HG03575 (cell line): Measurements from ENCODE around the gene MBTPS1.
"Not testable (repeated sequence)": the region's sequence is repeated elsewhere in the genome, so short reads cannot be mapped to it uniquely, and the experiment has no call there.

Experiments
- ATAC-seq: cut with Tn5 transposase; IDR thresholded peaks from one replicate; pipeline ENCODE4 v1.9.1; 2021; ENCODE audit not compliant: unreplicated experiment, insufficient number of reproducible peaks, low FRiP score; ENCODE audit errors: extremely low read depth

The MBTPS1 gene

DNA sequence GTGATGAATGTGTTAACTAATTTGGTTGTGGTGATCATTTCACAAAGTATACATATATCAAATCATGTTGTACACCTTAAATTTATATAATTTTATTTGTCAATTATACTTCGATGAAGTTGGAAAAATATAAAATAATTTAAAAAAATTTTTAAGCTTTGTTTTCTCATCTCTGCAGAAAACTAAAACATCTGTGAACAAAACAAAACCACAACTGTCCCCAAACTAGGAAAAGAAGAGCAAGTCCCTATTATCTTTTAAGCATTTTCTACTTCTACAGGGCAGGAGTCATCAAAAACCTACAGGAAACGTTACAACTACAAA, 21.7 kb upstream of the MBTPS1 start:
- ATAC-seq: no peak

DNA sequence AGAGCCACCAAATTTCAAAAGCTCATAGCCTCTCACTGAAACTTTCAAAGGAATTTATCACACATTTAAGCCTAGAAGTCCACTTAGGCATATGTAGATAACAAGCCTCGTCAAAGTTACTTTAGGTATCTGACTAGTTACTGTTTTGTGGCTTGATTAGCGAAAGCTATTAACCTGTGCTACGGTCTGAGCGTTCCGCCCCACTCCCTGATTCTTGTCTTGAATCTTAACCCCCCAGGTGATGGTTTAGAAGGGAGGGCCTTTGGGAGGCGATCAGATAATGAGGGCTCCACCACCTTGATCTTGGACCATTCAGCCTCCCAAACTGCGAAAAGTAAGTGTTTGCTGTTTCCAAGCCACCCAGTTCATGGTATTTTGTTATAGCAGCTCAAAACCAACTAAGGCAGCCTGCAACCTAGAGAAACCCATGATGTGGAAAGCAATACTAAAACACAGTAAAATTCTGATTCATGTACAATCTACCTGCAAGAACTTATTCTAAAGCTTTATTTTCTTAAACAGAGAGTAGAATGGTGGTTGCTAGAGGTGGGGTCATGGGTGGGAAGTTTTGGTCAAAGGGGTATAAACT, 21.1 kb upstream of the MBTPS1 start:
- no peak for ATAC-seq

DNA sequence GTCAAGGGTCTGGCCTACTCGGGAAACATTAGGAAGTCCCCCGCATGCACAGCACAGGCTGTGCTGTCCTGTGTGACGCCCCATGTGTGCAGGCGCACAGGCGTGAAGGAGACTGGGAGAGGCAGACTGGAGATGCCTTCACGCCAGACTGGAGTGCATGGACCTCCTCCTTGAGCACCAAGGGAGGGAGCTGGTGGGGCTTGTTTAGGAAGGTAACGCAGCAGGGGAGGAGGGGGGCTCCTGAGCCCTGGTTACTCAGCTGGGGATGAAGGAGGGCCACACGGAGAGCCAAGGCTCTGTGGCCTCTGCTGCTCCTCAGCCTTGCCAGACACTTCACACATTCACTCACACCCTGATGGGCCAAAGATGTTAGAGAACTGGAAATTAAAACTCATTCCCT, 20.5 kb upstream of the MBTPS1 start:
- no peak for ATAC-seq

DNA sequence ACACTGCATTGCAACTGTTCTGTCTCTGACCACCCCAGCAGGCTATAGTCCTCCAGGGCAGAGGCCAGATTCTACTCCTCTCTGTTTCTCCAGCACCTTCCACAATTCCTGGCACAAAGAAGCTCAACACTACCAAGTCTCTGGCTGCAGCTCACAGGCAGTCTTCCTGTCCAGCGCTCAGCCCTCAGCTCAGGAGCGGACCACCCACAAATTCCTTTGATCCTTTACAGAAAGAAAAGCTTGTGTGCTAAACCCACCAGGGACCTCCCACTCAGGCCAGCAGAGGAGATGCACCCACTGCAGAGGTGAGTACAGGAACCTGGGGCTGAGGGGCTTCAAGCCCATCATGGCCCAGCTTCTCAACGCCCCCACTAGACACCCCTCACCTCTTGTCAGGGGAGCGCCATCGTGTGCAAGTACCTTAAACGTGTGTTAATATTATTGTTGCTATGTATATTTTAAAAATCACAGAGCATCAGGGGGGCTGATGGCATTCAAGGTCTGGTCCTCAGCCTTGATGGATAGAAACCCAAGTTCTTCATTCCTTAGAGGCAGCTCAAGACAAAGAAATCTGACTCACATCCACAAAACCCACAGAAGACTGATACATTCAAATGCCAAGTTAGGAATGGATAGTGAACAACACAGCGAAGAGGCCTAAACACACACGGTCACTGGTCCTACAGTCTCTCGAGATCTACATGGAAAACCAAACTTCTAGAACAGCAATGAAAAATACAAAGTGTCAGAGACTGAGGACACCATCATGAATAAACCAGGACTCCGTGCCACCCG, 19.8 kb upstream of the MBTPS1 start:
- ATAC-seq: no peak

DNA sequence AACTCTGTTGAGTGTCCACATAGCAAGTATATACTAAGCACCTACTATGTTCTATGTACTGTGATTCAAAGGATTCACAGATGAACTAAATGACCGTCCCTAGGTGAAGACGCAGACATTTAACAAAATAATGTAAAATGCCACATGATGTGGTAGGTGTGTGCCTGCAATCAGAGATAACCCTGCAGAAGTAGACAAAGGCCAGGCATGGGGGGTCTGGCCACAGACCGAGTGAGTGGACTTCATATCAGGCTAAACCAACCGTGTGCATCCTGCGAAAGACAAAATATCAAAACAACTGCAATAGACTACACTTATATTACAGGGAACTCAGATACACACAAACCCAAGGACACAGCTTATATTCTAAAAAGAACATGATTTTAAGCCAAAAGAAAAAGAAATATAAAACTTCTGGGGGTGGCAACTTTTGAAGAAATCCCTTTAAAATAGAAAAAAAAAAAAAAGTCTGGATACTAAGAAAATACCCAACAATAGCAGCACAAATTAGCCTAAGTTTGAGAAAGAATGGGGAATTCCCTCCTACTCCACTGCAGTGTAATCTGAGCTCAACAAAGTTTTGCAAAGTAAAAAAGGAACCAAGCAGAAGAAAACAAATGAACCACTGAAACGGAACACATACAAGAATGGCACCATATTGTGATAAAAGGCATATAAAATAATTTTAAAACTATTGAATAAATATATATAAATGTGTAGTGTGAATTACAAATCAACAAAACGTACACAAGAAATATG, 16.0 kb upstream of the MBTPS1 start:
- no peak for ATAC-seq

DNA sequence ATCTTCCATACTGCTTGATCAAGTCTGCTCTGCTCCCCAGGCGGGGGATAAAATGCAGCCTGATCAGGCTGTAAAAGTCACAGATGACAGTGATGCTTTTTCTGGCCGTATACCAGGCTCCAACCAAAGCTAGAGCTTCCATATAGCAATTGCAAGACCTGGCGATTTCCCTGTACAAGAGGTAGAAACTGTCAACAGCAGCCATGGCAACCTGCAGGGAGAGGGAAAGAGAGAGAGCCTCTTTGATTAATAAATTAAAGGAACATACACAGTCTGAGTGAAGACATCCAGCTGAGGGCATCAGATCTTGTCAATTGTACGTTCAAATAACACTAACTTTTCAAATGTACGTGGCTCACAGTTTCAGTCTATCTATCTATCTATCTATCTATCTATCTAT, 14.4 kb upstream of the MBTPS1 start:
- ATAC-seq: no peak

DNA sequence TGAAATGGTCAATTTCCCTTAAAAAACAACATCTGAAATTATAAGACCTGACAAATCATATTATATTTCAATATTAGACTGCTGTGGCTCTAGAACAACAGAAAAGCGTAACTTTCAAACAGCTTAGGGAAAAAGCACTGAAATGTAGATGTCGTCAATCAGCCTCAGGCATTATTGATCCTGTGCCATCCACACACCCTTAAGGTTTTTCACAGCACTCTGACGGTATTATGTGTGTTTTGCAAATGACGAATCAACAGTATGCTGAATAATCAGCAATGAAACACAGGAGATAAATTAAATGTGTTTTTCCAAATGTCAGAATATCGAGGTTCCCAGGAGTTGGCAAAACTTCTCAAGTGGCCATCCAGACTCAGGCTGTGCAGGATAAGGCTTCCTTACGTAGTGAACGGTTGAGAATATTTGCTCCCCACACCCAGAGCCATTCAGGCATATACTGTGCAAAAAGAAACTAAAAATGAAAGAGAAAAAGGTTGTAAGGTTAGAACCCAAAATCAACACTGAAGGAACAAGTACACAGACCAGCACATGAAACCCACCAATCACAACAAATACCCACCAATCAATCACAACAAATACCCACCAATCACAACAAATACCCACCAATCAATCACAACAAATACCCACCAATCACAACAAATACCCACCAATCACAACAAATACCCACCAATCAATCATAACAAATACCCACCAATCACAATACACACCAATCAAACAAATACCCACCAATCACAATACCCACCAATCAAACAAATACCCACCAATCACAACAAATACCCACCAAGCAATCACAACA, 7.7 kb upstream of the MBTPS1 start:
- ATAC-seq: no peak

DNA sequence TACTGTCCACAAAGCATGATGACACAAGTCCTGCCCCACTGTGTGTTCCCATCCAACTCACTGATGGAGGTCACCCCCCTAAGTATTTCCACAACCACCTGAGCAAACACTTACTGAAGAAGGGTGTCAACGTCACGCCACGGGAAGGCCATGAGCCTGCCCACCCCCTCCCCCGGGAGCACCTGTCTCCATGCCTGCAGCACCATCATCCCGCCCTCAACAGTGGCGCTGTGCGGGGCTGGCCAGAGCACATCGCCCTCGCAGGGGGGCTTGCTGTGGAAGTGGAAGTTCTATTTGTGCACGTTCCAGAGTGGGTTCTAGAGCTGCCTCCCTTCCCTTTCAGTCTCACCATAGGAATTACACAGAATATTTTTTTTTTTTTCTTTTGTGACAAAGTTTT, 4.3 kb upstream of the MBTPS1 start:
- ATAC-seq: no peak

DNA sequence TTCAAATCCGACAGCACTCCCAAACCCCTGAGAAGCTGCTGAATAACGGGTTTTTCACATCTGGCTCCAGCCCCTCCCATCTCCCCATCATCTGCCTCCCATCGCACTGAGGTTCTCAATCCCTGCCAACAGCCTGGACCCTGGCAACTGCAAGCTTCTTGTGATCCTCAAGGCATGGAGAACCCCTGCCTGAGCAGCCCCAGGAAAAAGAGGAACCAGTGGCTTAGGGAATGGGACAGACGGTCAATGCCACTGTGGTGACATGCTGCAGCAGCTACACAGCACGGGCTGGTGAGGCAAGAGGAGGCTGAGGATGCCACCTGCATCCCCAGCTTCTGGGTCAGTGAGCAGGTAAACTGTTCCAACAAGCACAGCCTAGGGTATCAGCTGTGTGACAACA, 3.3 kb upstream of the MBTPS1 start:
- no peak for ATAC-seq

DNA sequence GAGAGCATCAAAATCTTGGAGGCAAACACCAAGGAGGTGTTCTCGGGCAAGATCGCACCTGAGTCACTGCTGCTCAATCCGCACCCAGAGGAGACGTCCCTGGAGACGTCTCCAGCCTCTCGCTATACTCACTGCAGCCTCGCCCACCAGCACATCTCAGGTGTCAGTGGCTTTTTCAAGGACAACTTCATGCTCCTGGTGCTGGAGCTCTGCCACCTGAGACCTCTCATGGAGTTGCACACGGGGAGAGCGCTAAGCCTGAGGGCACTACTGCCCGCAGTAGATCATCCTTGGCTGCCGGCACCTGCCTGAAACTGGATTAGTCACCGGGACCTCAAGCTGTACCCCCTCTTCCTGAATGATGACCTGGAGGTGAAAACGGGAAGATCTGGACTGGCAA, 2.6 kb upstream of the MBTPS1 start:
- no peak for ATAC-seq

DNA sequence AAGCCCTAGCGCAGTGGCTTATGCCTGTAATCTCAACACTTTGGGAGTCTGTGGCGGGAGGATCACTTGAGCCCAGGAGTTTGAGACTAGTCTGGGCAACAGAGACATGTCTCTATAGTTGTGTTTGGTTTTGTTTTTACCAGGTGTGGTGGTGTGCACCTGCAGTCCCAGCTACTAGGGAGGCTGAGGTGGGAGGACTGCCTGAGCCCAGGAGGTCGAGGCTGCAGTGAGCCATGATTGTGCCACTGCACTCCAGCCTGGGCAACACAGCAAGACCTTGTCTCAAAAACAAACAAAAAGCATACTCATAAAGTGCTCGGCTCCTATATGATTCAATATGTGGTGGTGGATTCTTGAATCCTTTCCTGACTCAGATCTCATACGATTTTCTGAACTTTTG, 1.6 kb upstream of the MBTPS1 start:
- not testable (repeated sequence) for ATAC-seq

DNA sequence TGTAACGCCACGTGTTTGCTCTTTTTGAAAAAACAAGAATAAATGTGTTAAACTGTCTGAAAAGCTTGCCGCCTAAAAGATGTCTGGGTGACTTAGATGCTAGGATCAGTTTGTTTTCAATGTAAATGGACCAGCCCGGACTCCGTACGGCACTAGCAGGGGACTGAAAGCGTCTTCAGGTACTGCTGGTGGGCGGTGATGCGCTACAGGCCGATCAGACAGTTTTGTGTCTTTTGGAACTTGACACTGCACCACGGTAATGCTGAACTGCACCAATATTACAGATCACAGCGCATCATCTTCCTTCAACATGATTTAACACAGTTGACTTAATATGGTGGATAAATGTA, 727 bp upstream of the MBTPS1 start:
- no peak for ATAC-seq

DNA sequence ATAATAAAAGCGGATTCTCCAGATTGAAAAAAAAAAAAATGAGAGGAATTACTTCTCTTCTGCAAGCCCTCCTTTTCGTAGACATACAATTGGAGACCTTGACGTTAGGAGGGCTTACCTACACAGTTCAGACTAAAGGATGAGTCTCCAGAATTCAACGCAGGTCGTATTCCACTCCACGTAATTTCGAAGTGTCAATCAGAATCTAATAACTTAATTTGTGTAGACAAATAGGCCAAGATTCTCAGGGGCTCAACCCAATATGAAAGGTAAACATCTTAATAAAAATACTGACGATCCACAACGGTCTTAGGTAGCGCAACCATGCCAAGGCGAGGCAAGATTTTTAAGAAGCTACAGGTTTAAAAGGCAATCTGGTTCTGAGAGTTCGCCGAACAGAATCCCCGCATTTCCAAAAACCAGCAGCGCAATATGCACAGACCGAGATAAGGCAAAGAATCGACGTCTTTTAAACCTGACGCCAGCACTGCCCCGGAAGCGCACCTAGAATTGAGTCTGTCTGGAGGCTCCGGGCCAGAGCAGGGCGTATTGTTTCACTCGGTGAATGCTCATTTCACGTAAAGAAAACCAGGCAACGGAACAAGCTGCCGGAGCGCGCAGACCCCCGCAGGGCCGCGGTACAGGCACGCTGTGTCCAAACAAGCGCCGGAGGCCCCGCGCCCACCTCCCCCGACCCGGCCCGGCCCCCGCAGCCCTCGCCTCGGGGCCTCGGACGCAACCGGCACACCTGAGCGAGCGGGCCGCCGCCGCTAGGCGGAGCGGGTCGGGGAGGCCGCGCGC, 623 bp downstream of the MBTPS1 start:
- peak; percentile 13 for ATAC-seq

DNA sequence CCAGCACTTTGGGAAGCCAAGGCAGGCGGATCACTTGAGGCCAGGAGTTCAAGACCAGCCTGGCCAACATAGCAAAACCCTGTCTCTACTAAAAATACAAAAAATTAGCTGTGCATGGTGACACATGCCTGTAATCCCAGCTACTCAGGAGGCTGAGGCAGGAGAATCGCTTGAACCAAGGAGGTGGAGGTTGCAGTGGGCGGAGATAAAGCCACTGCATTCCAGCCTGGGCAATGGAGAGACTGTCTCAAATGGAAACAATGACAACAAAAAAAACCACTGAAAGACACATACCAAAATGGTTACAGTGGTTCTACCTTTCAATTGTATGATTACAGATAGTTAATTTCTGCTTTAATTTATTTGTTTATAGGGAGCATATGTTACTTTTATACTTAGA, 4.8 kb downstream of the MBTPS1 start:
- not testable (repeated sequence) for ATAC-seq

DNA sequence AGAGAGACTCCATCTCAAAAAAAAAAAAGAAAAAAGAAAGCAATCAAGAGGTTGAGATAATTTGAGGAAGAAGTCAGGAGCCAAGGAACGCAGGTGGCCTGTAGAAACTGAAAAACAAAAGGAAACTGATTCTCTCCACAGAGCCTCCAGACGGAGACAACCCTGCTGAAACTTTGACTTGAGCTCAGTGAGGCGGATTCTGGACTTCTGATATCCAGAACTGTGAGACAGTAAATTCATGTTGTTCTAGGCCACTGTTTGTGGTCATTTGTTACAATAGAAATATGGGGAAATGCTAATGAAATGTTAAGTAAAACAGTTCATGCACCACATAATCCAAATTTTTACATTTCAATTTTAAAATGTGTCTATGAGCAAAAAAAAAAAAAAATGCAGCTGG, 5.2 kb downstream of the MBTPS1 start:
- ATAC-seq: no peak

DNA sequence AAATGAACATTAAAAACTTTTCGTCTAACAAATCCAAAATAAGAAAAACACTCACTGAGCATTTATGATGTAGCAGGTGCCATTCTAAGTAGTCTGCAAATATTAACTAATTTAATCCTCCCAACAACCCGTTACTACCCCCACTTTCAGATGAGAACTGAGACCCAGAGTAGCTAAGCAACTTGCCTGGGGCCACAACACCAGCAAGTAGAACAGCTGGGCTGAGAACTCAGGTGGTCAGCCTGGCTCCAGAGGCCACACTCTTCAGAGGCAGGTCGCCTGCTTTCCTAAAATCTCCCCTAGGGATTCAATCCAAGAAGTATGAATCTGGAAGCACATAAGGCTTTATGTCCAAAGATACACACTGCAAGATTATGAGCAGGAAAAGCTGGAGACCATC, 6.2 kb downstream of the MBTPS1 start:
- no peak for ATAC-seq

DNA sequence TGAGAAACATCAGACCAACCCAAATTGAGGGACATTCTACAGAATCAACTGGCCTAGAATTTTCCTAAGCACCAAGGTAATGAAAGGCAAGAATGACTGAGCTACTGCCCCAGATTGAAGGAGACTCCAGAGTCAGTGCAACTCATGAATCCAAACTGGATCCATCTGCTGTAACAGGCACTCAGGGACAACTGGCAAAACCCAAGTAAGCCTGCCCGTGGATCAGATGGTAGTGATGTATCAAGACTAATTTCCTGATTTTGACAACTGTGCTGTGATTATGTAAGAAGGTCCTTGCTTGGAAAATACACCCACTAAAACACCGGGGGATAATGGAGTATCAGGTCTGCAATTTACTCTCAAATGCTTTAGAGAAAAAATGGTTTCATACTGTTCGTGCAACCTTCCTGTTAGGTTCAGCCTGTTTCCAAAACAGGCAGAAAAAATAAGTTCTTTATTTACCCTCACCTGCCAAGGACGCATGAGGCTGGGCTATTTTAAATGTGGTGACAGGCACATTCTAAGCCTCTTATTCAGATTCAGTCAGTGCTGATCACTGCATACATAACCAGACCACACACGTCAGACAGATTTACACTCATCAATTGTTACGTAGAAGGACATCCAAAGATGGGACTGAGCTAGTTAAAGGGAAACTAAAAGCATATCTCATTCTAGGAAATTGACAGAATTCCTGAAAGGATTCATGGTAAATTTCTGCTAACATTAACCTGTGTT, 7.0 kb downstream of the MBTPS1 start:
- ATAC-seq: no peak

DNA sequence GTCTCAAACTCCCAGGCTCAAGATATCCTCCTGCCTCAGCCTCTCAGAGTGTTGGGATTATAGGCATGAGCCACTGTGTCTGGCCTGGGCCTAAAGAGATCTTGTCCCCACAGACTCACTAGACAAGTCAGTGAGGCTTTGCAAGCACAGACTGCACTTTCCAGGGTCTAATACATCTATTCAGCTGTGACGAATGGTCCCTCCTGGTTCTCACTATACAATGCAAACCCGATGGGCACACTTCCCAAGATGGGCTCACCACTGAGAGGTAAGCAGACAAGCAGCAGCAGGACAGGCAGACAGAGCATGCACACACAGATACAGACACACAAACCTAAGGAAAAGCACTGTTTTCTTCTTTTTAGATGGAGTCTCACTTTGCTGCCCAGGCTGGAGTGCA, 8.8 kb downstream of the MBTPS1 start:
- ATAC-seq: no peak
